Liver (tissue), 9 donors: ENCODE measurements around the gene GJC1. TPM values are rescaled to one million over a fixed set of nuclear protein-coding genes. Genes with fewer than 3 reads are reported as not detected.

ENCODE experiments used
- DNase-seq: peaks from one replicate; pipeline ENCODE4 v3.0.0-alpha.2; 2017; ENCODE audit warnings: low spot score
- H3K27ac ChIP-seq, 2 donors: one replicate each; pipeline ENCODE4 v1.7.0; 2013; ENCODE audit warnings: inconsistent platforms in 2 of 2, low read length in 2 of 2, control low read depth in 1 of 2, low read depth in 1 of 2, mild to moderate bottlenecking in 1 of 2
- H3K27me3 ChIP-seq, 4 donors: one replicate each; pipeline versions ENCODE4 v1.6.1 to v1.7.0; 2013; ENCODE audit warnings: low read length in 3 of 4, inconsistent platforms in 1 of 4, mild to moderate bottlenecking in 1 of 4, moderate library complexity in 1 of 4; ENCODE audit not compliant: control insufficient read depth in 4 of 4, insufficient read depth in 4 of 4
- H3K36me3 ChIP-seq, 4 donors: one replicate each; pipeline versions ENCODE4 v1.6.1 to v1.7.0; 2013; ENCODE audit warnings: low read length in 3 of 4, mild to moderate bottlenecking in 3 of 4, low read depth in 1 of 4, moderate library complexity in 1 of 4; ENCODE audit not compliant: control insufficient read depth in 4 of 4, insufficient read depth in 3 of 4
- H3K4me1 ChIP-seq, 4 donors: one replicate each; pipeline versions ENCODE4 v1.6.1 to v1.7.0; 2013; ENCODE audit warnings: low read length in 3 of 4, mild to moderate bottlenecking in 3 of 4, moderate library complexity in 1 of 4; ENCODE audit not compliant: control insufficient read depth in 4 of 4, insufficient read depth in 4 of 4
- H3K4me3 ChIP-seq, 3 donors: one replicate each; pipeline versions ENCODE4 v1.6.1 to v1.7.0; 2013; ENCODE audit warnings: low read length in 3 of 3, control low read depth in 1 of 3, low read depth in 1 of 3, mild to moderate bottlenecking in 1 of 3
- H3K9ac ChIP-seq, 2 donors: one replicate each; pipeline ENCODE4 v1.7.0; 2013; ENCODE audit warnings: low read length in 2 of 2, mild to moderate bottlenecking in 2 of 2, moderate library complexity in 2 of 2, control low read depth in 1 of 2, low read depth in 1 of 2
- H3K9me3 ChIP-seq, 4 donors: one replicate each; pipeline versions ENCODE4 v1.6.1 to v1.7.0; 2013; ENCODE audit warnings: low read length in 3 of 4; ENCODE audit not compliant: control insufficient read depth in 4 of 4
- ATF3 ChIP-seq: IDR thresholded peaks from 2 replicates; pipeline ENCODE4 v1.6.1; 2016; ENCODE audit warnings: antibody characterized with exemption
- CTCF ChIP-seq: fragments of 150-350 bp; IDR thresholded peaks from 2 replicates; pipeline ENCODE4 v1.5.1; 2017; ENCODE audit warnings: improper control_type of control experiment, low read depth, low read length; ENCODE audit not compliant: missing input control
- EGR1 ChIP-seq, 2 donors: IDR thresholded peaks; 2 replicates each; pipeline ENCODE4 v1.6.1; 2016 to 2018; ENCODE audit warnings: antibody characterized with exemption in 2 of 2, low read depth in 2 of 2
- FOXA1 ChIP-seq: IDR thresholded peaks from 2 replicates; pipeline ENCODE4 v1.6.1; 2016; ENCODE audit warnings: antibody characterized with exemption
- FOXA2 ChIP-seq: IDR thresholded peaks from 2 replicates; pipeline ENCODE4 v1.6.1; 2016; ENCODE audit warnings: antibody characterized with exemption
- GABPA ChIP-seq, 2 donors: IDR thresholded peaks in 1 of 2; conservative IDR thresholded peaks in 1 of 2; 2 replicates each; pipeline ENCODE4 v1.6.1; 2016; ENCODE audit warnings: antibody characterized with exemption in 2 of 2, mild to moderate bottlenecking in 1 of 2, moderate library complexity in 1 of 2
- HNF4A ChIP-seq, 2 donors: conservative IDR thresholded peaks; 2 replicates each; pipeline ENCODE4 v1.6.1; 2016; ENCODE audit warnings: antibody characterized with exemption in 2 of 2, mild to moderate bottlenecking in 2 of 2
- HNF4G ChIP-seq: IDR thresholded peaks from 2 replicates; pipeline ENCODE4 v1.6.1; 2016; ENCODE audit warnings: antibody characterized with exemption
- JUND ChIP-seq, 2 donors: IDR thresholded peaks; 2 replicates each; pipeline ENCODE4 v1.6.1; 2016; ENCODE audit warnings: antibody characterized with exemption in 2 of 2
- NR2F2 ChIP-seq: IDR thresholded peaks from 2 replicates; pipeline ENCODE4 v1.6.1; 2016; ENCODE audit warnings: antibody characterized with exemption
- RAD21 ChIP-seq, 2 donors: IDR thresholded peaks; 2 replicates each; pipeline ENCODE4 v1.6.1; 2016; ENCODE audit warnings: antibody characterized with exemption in 2 of 2, mild to moderate bottlenecking in 2 of 2
- REST ChIP-seq: IDR thresholded peaks from 2 replicates; pipeline ENCODE4 v1.6.1; 2016; ENCODE audit warnings: antibody characterized with exemption, mild to moderate bottlenecking
- SP1 ChIP-seq: IDR thresholded peaks from 2 replicates; pipeline ENCODE4 v1.6.1; 2018; ENCODE audit warnings: antibody characterized with exemption, mild to moderate bottlenecking
- TAF1 ChIP-seq: conservative IDR thresholded peaks from 2 replicates; pipeline ENCODE4 v1.6.1; 2016; ENCODE audit warnings: antibody characterized with exemption, mild to moderate bottlenecking
- YY1 ChIP-seq: IDR thresholded peaks from 2 replicates; pipeline ENCODE4 v1.6.1; 2016; ENCODE audit warnings: antibody characterized with exemption, mild to moderate bottlenecking
- ZBTB33 ChIP-seq: IDR thresholded peaks from 2 replicates; pipeline ENCODE4 v1.6.1; 2016; ENCODE audit warnings: antibody characterized with exemption
- WGBS: extraction: QIAGEN DNeasy Blood & Tissue Kit; methylation state at CpG from one replicate; pipeline ENCODE4 v1.1.7; 2013; 5-methylcytosine and 5-hydroxymethylcytosine counted together
- polyA plus RNA-seq, 2 donors: library from polyadenylated mRNA; stranded (reverse) in 1 of 2; unstranded in 1 of 2; fragments of 200-250 nt in 1 of 2; fragments of >200 nt in 1 of 2; fragmentation: Nextera tagmentation in 1 of 2; extraction: Ambion mirVana in 1 of 2; gene quantifications; one replicate each; pipeline versions ENCODE4 v1.2.1 to v1.2.3, GENCODE V29; 2013 to 2015
- total RNA-seq, 2 donors: library from RNA; depleted of rRNA; stranded (reverse); fragments of >200 nt; gene quantifications; one replicate each; pipeline ENCODE4 v1.2.3, GENCODE V29; 2014
- TF ChIP-seq, protein P1 (sequence below): IDR thresholded peaks from 2 replicates; pipeline ENCODE4 v1.6.1; 2016; ENCODE audit warnings: antibody characterized with exemption
- donor health status: healthy.
- donor health status: healthy.
- donor health status: healthy.
- donor health status: healthy.
- donor health status: healthy.

The GJC1 gene
- total and polyA plus RNA-seq, 4 donors, result 0.17 to 1.4 (median 0.77) TPM

- H3K36me3 ChIP-seq, result peaks cover 18 to 85% (median 57%) of the 10 kb centered on the region in 4 donors
- no peaks in the 10 kb centered on the region for H3K9me3 ChIP-seq
- 97% methylated on average over 5 of the region's 5 CpGs for WGBS
- H3K4me1 ChIP-seq, result peaks cover 0 to 8% (median 5%) of the 10 kb centered on the region in 4 donors
- no peak for DNase-seq
- no peak overlapping the region for H3K9ac ChIP-seq
- no peak overlapping the region for H3K4me3 ChIP-seq
- no peak overlapping the region for H3K27ac ChIP-seq
- H3K27me3 ChIP-seq, result no peaks in the 10 kb centered on the region
- TF ChIP-seq HNF4G (no peak), REST (no peak), GABPA (IDR thresholded peaks at IDR 0.05 in 1 of 2, conservative IDR thresholded peaks at IDR 0.05 in 1 of 2) (no peak), JUND (IDR thresholded peaks at IDR 0.05) (no peak)
- TF ChIP-seq, protein P1, sequence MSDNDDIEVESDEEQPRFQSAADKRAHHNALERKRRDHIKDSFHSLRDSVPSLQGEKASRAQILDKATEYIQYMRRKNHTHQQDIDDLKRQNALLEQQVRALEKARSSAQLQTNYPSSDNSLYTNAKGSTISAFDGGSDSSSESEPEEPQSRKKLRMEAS, result no peak
Measured at GRCh38 chr17:44859701-44860100, 29.6 kb upstream of the GJC1 start.

- TF ChIP-seq, protein P1, result no peak
- TF ChIP-seq FOXA2 (no peak), ZBTB33 (no peak), GABPA (IDR thresholded peaks at IDR 0.05 in 1 of 2, conservative IDR thresholded peaks at IDR 0.05 in 1 of 2) (no peak), FOXA1 (no peak), EGR1 (IDR thresholded peaks at IDR 0.05; ENCODE audit: low read depth in 2 of 2) (no peak), RAD21 (IDR thresholded peaks at IDR 0.05) (no peak), HNF4A (conservative IDR thresholded peaks at IDR 0.05) (no peak), CTCF (no peak), HNF4G (no peak), SP1 (no peak), ATF3 (no peak), YY1 (no peak), REST (no peak), TAF1 (no peak), NR2F2 (no peak)
- no peak for DNase-seq
Measured at GRCh38 chr17:44854192-44854591, 24.1 kb upstream of the GJC1 start.

More at GRCh38 chr17:44854192-44854591, 24.1 kb upstream of the GJC1 start:
- 96% methylated on average over 5 of the region's 5 CpGs for WGBS
- H3K9me3 ChIP-seq, result no peaks in the 10 kb centered on the region
- H3K27me3 ChIP-seq, result no peaks in the 10 kb centered on the region
- H3K9ac ChIP-seq, result no peak overlapping the region
- H3K4me1 ChIP-seq, result no peaks in the 10 kb centered on the region
- peaks cover 16 to 88% (median 65%) of the 10 kb centered on the region in 4 donors for H3K36me3 ChIP-seq
- H3K4me3 ChIP-seq, result no peak overlapping the region
- no peak overlapping the region for H3K27ac ChIP-seq
